Gastrocnemius medialis (tissue), 4 donors: ENCODE measurements around the gene CCIN.

Experiments
- CTCF ChIP-seq, 5 experiments: fragments of 450-650 bp in 3 of 5; fragments of 200-600 bp in 2 of 5; sonication (generic) in 2 of 5; IDR thresholded peaks in 4 of 5; conservative IDR thresholded peaks in 1 of 5; 1 replicate in 4 of 5; 2 replicates in 1 of 5; pipeline ENCODE4 v1.5.1; 2016 to 2019; ENCODE audit warnings: antibody characterized with exemption in 5 of 5, mild to moderate bottlenecking in 3 of 5, moderate library complexity in 3 of 5
- POLR2A ChIP-seq, 2 donors: fragments of 450-650 bp; IDR thresholded peaks; one replicate each; pipeline ENCODE4 v1.6.1; 2017; ENCODE audit warnings: antibody characterized with exemption in 2 of 2, mild to moderate bottlenecking in 2 of 2, moderate library complexity in 2 of 2

- TF ChIP-seq CTCF (IDR thresholded peaks at IDR 0.05 in 4 of 5, conservative IDR thresholded peaks at IDR 0.05 in 1 of 5): no peak
- TF ChIP-seq POLR2A (IDR thresholded peaks at IDR 0.05): no peak
These were observed 10.3 kb upstream of the CCIN start for GRCh38 chr9:36158917-36159316.
